K562 (cell line): Measurements from ENCODE around the gene TSPAN3. TPM values are rescaled to one million over a fixed set of nuclear protein-coding genes. Genes with fewer than 3 reads are reported as not detected.

ENCODE experiments used
- ATAC-seq: fragments of 200-7000 bp; cut with Tn5 transposase; 3 replicates; pipeline ENCODE4 v1.9.1; 2020; ENCODE audit warnings: moderate library complexity
- BruUV-seq: library from RNA; stranded (reverse); fragments of 400-500 nt; replicated peaks from 2 replicates; lab custom pipeline; 2021; lab: Mats Ljungman, UMichigan
- CTCF ChIA-PET: fragments of 300-600 bp; formaldehyde crosslinking; extraction: SDS; loops from one replicate; lab custom pipeline; 2021; ENCODE audit warnings: low intra/inter-chr PET ratio; lab: Yijun Ruan, JAX
- POLR2A ChIA-PET: fragments of 300-600, 350-650 bp; sonication (Branson Sonifier 250); formaldehyde crosslinking; extraction: SDS; loops from one replicate; lab custom pipeline; 2021; ENCODE audit warnings: antibody characterized with exemption, inconsistent platforms; lab: Yijun Ruan, JAX
- DNase-seq, 4 experiments: peaks; one replicate each; pipeline versions ENCODE4 v3.0.0 to v3.0.0-alpha.2; 2011 to 2018; ENCODE audit warnings: low spot score in 3 of 4, mixed read lengths in 3 of 4; ENCODE audit errors: extremely low read depth in 1 of 4
- FAIRE-seq: peaks from 2 replicates; lab custom pipeline; 2011; peaks lifted over from hg19 to GRCh38; lab: Jason Lieb, UNC
- H2AFZ ChIP-seq: 2 replicates; pipeline ENCODE4 v1.6.0; 2011; ENCODE audit warnings: low read depth, low read length, control low read depth, inconsistent platforms
- H3K27ac ChIP-seq: fragments of 200-600 bp; 3 replicates; pipeline ENCODE4 v1.8.0; 2011; ENCODE audit warnings: low read depth, mild to moderate bottlenecking, control low read depth, inconsistent platforms, low read length, moderate library complexity, mixed read lengths; ENCODE audit errors: extremely low read depth
- H3K27me3 ChIP-seq, 2 experiments: fragments of 300-600 bp in 1 of 2; 2 replicates in 1 of 2; 3 replicates in 1 of 2; pipeline versions ENCODE4 v1.6.0 to v1.8.0; 2011; ENCODE audit warnings: inconsistent platforms in 2 of 2, low read length in 2 of 2, mild to moderate bottlenecking in 1 of 2, mixed read lengths in 1 of 2, moderate library complexity in 1 of 2; ENCODE audit not compliant: control insufficient read depth in 2 of 2, insufficient read depth in 2 of 2
- H3K36me3 ChIP-seq: fragments of 300-600 bp; 3 replicates; pipeline ENCODE4 v1.8.0; 2011; ENCODE audit warnings: mild to moderate bottlenecking, low read length, inconsistent platforms; ENCODE audit not compliant: control insufficient read depth, insufficient read depth
- H3K4me1 ChIP-seq, 2 experiments: fragments of 200-600 bp in 1 of 2; replicated peaks in 1 of 2; 2 replicates in 1 of 2; 3 replicates in 1 of 2; pipeline versions ENCODE4 v1.5.1 to v1.8.0; 2011; ENCODE audit warnings: inconsistent platforms in 2 of 2, low read length in 2 of 2, mild to moderate bottlenecking in 1 of 2, mixed read lengths in 1 of 2, moderate library complexity in 1 of 2; ENCODE audit not compliant: control insufficient read depth in 2 of 2, insufficient read depth in 2 of 2
- H3K4me2 ChIP-seq: 2 replicates; pipeline ENCODE4 v1.6.1; 2011; ENCODE audit warnings: low read length, control low read depth, inconsistent platforms, mixed read lengths; ENCODE audit not compliant: insufficient read depth
- H3K4me3 ChIP-seq: fragments of 200-600 bp; sonication (generic), shearing (Covaris generic); 2 replicates; pipeline ENCODE4 v1.5.1; 2016; ENCODE audit warnings: control low read depth, inconsistent platforms
- H3K79me2 ChIP-seq: fragments of 200-600 bp; 3 replicates; pipeline ENCODE4 v1.8.0; 2011; ENCODE audit warnings: low read length, inconsistent platforms; ENCODE audit not compliant: control insufficient read depth, insufficient read depth
- H3K9ac ChIP-seq, 2 experiments: 2 replicates each; pipeline versions ENCODE4 v1.6.0 to v1.6.1; 2011; ENCODE audit warnings: low read depth in 2 of 2, low read length in 2 of 2, control low read depth in 1 of 2, inconsistent platforms in 1 of 2, mild to moderate bottlenecking in 1 of 2, mixed read lengths in 1 of 2; ENCODE audit not compliant: insufficient read depth in 1 of 2
- H3K9me1 ChIP-seq: one replicate; pipeline ENCODE4 v1.6.0; 2011; ENCODE audit warnings: inconsistent platforms, mild to moderate bottlenecking, low read length, moderate library complexity; ENCODE audit not compliant: control insufficient read depth, insufficient read depth
- H3K9me3 ChIP-seq: replicated peaks from 2 replicates; pipeline ENCODE4 v1.5.1; 2011; ENCODE audit warnings: low read depth, low read length, inconsistent platforms; ENCODE audit not compliant: control insufficient read depth, insufficient read depth
- H4K20me1 ChIP-seq: replicated peaks from 2 replicates; pipeline ENCODE4 v1.6.1; 2011; ENCODE audit warnings: low read length, inconsistent platforms, mixed read lengths; ENCODE audit not compliant: control insufficient read depth, insufficient read depth
- AFF4 ChIP-seq: sonication (generic); formaldehyde crosslinking; IDR thresholded peaks from 2 replicates; pipeline ENCODE4 v1.8.0; 2023; ENCODE audit warnings: mild to moderate bottlenecking, missing genetic modification reagents
- BHLHE40 ChIP-seq: IDR thresholded peaks from 2 replicates; pipeline ENCODE4 v1.6.1; 2011; ENCODE audit warnings: low read length, improper control_type of control experiment
- DLX4 ChIP-seq: fragments of 250-450 bp; sonication (Bioruptor Pico); IDR thresholded peaks from 2 replicates; pipeline ENCODE4 v1.6.1; 2021; ENCODE audit warnings: mild to moderate bottlenecking
- REST ChIP-seq, 2 experiments: fragments of 450-650 bp; formaldehyde crosslinking in 1 of 2; IDR thresholded peaks; 2 replicates each; pipeline versions ENCODE4 v1.4.0 to v1.6.1; 2014 to 2020; ENCODE audit warnings: mild to moderate bottlenecking in 2 of 2, borderline replicate concordance in 1 of 2, low read depth in 1 of 2
- USF2 ChIP-seq: sonication (generic); formaldehyde crosslinking; IDR thresholded peaks from 2 replicates; pipeline ENCODE4 v1.5.0; 2020; ENCODE audit warnings: missing genetic modification reagents
- ZNF830 ChIP-seq: fragments of 250-450 bp; sonication (Bioruptor Pico); IDR thresholded peaks from 2 replicates; pipeline ENCODE4 v1.5.0; 2021; ENCODE audit warnings: mild to moderate bottlenecking
- WGBS: fragments of 100-300 bp; shearing (Covaris generic); methylation state at CpG from one replicate; pipeline ENCODE4 v1.1.6; 2016; ENCODE audit warnings: low coverage, mixed read lengths; ENCODE audit not compliant: insufficient coverage; ENCODE audit errors: missing lambda C conversion rate; 5-methylcytosine and 5-hydroxymethylcytosine counted together
- in situ Hi-C: fragments of 300-500 bp; cut with MboI; formaldehyde crosslinking; loops from 4 replicates; pipeline ENCODE4 v1.15.0; 2018; ENCODE audit warnings: inconsistent platforms, mixed read lengths
- intact Hi-C: fragments of 100-400 bp; cut with micrococcal nuclease; formaldehyde crosslinking; loops from 2 replicates; pipeline ENCODE4 v1.14.2; 2022
- polyA plus RNA-seq, 8 experiments: library from polyadenylated mRNA; depleted of rRNA in 4 of 8; stranded (reverse) in 5 of 8; unstranded in 3 of 8; fragments of >200 nt; fragmentation: Nextera tagmentation in 2 of 8; fragmentation: Illumina TruSeq in 1 of 8; extraction: Ambion mirVana in 2 of 8; extraction: Trizol in 1 of 8; gene quantifications; 2 replicates each; pipeline versions ENCODE4 v1.2.1 to v1.2.3, GENCODE V29; 2011 to 2014; ENCODE audit warnings: inconsistent platforms in 1 of 8, missing spikeins in 1 of 8
- total RNA-seq, 7 experiments: library from RNA; depleted of rRNA in 6 of 7; stranded (reverse); fragments of >200 nt in 6 of 7; fragmentation: Illumina TruSeq in 2 of 7; extraction: Trizol in 2 of 7; gene quantifications; 2 replicates each; pipeline versions ENCODE4 v1.2.1 to v1.2.3, GENCODE V29; 2011 to 2021; ENCODE audit warnings: low replicate concordance in 1 of 7

Gene TSPAN3
- total and polyA plus RNA-seq, 9 of the 15 experiments (the other 6 are each of a cell fraction or from before 2014, with no cell fraction given) = 14.3 to 144 (median 71.1) TPM

GRCh38 chr15:76991741-76992645 lies 78.9 kb downstream of the TSPAN3 start:
- CTCF ChIA-PET = no interaction called here
- no peaks in the 10 kb centered on the region for H3K9me1 ChIP-seq
- H3K9ac ChIP-seq = no peak overlapping the region
- peaks cover 6 to 12% of the 10 kb centered on the region in 2 experiments; a peak in 3 of 5 replicates for H3K4me1 ChIP-seq
- H3K9me3 ChIP-seq = no peaks in the 10 kb centered on the region
- H3K79me2 ChIP-seq = no peaks in the 10 kb centered on the region
- DNase-seq (no peak), FAIRE-seq (no peak), ATAC-seq (no peak)
- 3% methylated on average over 9 of the region's 9 CpGs for WGBS
- intact Hi-C loops = no loop called here
- no peak overlapping the region for H2AFZ ChIP-seq
- BruUV-seq = no TSS peak
- in situ Hi-C loops = no loop called here
- H4K20me1 ChIP-seq = peaks cover 4% of the 10 kb centered on the region; the same call in 1 of the 2 replicates
- H3K36me3 ChIP-seq = no peaks in the 10 kb centered on the region
- no peak overlapping the region for H3K4me3 ChIP-seq
- no peak overlapping the region for H3K27ac ChIP-seq
- POLR2A ChIA-PET = interaction anchor here (0.8 to 1.1 kb wide), 3 partner anchors 10 to 61 kb away, joined by 3 to 5 read pairs (median 5); partner anchors contain the start of gene RCN2
- H3K27me3 ChIP-seq = peaks cover 26 to 60% of the 10 kb centered on the region in 2 experiments
- H3K4me2 ChIP-seq = no peak overlapping the region
- peak; percentile 40 for TF ChIP-seq BHLHE40
- TF ChIP-seq AFF4 = no peak
- TF ChIP-seq DLX4 (CRISPR knock-in tag) = no peak
- peak; percentile 25; the same call in 1 of the 2 replicates for TF ChIP-seq REST (IDR thresholded peaks at IDR 0.05; ENCODE audit: borderline replicate concordance)
- TF ChIP-seq REST (CRISPR knock-in tag; IDR thresholded peaks at IDR 0.05; ENCODE audit: low read depth) = no peak
- peak; percentile 79 for TF ChIP-seq USF2
- TF ChIP-seq ZNF830 (CRISPR knock-in tag) = no peak
